GM19351 (cell line): Measurements from ENCODE around the gene RSPH4A.
"Not testable (repeated sequence)": the region's sequence is repeated elsewhere in the genome, so short reads cannot be mapped to it uniquely, and the experiment has no call there.

ENCODE experiments used
- ATAC-seq: cut with Tn5 transposase; IDR thresholded peaks from one replicate; pipeline ENCODE4 v1.9.1; 2021; ENCODE audit warnings: mild to moderate bottlenecking, moderate library complexity; ENCODE audit not compliant: unreplicated experiment

The RSPH4A gene

DNA sequence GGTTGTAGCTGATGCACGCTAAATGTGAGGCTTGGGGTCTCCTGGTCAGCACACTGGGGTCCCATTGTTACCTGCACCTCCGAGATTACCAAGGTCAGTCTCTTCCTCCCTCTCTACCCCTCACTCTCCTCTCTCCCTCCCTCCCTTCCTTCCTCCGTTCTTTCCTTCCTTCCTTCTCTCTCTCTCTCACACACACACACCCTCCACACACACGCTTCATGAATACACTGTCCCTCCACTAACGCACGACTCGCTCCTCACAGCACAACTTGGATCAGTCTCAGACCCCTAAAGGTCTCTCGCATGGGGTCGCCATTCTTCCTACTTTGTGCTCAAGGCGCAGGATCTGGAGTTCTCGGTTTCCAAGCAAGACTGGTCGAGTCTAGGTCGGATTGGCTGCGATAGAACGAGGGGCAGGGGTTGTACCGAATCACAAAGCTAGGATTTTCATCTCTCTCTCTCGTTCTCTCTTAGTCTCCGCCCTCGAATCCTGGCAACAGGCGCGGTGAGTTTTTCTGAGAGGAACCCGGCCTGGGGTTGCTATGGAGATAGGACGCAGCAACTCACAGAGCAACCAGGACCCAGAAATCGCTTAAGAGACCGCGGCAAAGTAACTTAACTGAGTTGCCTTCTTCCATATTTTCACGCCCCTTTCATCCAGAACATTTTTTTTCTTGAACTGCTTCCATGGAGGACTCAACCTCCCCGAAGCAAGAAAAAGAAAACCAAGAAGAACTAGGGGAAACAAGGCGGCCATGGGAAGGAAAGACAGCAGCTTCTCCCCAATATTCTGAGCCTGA is at the start of gene RSPH4A:
RSPH4A (plus strand) TSS at position 543 of the 800 bp plus-strand sequence; CDS start at position 688, 145 bp downstream.
- ATAC-seq: peak; percentile 99

DNA sequence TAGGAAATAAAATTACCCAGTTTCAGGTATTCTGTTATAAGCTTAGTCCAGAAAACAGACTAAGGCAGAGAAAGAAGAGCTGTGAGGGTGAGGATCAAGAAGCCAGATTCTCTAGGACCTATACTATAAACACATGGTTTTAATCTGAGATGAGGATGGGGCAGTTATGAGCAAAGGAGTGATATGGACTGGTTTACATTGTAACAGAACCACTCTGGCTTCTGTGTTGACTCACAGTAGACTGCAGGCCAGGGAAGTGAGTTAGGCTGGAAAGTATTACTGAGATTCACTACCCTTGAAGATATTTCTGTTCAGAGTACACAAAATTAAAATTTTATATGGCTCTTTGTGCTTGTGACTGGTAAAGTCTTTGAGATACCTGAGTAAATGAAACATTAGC is 48.2 kb upstream of the RSPH4A start:
- ATAC-seq: no peak

- no peak for ATAC-seq
These were observed 47.2 kb upstream of the RSPH4A start for GRCh38 chr6:116568821-116569755.

- ATAC-seq: peak; percentile 88
These were observed 45.2 kb upstream of the RSPH4A start, which contains the start of gene RWDD1 for GRCh38 chr6:116570856-116571682. TSS of gene RWDD1 (plus strand) at chr6:116571504. CDS start at chr6:116571583, 79 bp downstream.

GRCh38 chr6:116571683-116572000 is 44.6 kb upstream of the RSPH4A start:
- ATAC-seq: no peak

- ATAC-seq: no peak
These were observed 44.1 kb upstream of the RSPH4A start for GRCh38 chr6:116572162-116572561.

DNA sequence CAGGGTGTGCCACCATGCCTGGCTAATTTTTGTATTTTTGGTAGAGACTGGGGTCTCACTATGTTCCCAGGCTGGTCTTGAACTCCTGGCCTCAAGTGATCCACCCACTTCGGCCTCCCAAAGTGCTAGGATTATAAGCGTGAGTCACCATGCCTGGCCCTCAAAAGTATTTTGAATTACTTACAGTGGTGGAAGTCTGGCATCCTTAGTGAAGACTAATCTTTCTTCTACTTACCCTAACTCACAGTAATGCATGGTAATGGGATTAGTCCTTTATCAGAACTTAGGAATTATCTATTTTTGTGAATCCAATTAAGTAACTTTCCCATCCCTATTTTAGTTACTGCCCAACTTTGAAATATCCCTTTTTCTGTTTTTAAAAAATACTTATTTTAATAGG is 41.1 kb upstream of the RSPH4A start:
- ATAC-seq: no peak

DNA sequence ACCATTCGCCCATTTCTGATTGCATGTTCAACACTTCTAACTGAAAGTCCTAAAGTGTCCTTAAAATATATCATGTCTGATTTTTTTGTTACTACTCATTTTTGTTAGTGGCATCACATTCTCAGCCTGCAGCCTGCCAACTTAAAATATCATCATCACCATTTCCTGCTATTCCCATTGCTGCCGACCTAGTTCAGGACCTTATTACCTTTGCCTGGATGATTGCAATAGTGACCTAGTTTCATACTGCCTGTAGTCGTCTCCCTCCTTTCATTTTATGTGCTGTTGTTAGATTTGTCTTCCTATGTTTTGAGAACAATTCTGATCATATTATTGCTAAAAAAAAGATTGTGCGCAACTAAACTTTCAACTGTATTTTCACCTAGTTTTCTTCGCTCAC is 38.8 kb upstream of the RSPH4A start:
- ATAC-seq: no peak

DNA sequence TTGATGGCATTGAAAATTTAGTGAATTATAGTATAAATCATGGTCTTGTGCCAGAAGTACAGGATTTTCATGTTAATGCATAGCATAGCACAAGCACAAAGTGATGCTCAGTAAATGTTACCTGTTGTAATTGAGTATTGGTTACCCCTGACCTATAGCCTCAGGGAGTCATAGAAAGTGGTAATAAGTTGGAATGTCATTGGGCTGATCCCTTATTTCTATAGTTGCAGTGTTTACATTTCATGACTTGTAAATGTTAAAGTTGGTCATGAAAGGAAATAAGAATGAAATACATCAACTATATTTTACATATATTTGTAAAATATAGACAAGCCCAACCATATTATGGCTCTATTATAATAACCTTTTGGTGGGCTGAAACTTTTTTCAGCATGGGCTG is 37.9 kb upstream of the RSPH4A start:
- no peak for ATAC-seq

GRCh38 chr6:116579143-116579542 is 37.1 kb upstream of the RSPH4A start:
- ATAC-seq: no peak

GRCh38 chr6:116580198-116580597 is 36.1 kb upstream of the RSPH4A start:
- no peak for ATAC-seq

- no peak for ATAC-seq
These were observed 30.0 kb upstream of the RSPH4A start for GRCh38 chr6:116586276-116586675.

GRCh38 chr6:116586738-116587137 is 29.5 kb upstream of the RSPH4A start:
- ATAC-seq: no peak

- no peak for ATAC-seq
These were observed 21.0 kb upstream of the RSPH4A start for GRCh38 chr6:116595247-116595646.

- ATAC-seq: no peak
These were observed 19.5 kb upstream of the RSPH4A start for GRCh38 chr6:116596815-116597214.

DNA sequence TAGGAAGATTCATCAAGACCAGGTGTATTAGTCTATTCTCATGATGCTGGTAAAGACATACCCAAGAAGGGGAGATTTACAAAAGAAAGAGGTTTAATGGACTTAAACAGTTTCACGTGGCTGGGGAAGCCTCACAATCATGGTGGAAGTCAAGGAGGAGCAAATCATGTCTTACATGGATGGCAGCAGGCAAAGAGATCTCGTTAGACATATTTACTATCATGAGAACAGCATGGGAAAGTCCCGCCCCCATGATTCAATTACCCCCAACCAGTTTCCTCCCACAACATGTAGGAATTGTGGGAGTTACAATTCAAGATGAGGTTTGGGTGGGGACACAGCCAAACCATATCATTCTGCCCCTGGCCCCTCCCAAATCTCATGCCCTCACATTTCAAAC is 12.4 kb upstream of the RSPH4A start:
- ATAC-seq: not testable (repeated sequence)

GRCh38 chr6:116604868-116605267 is 11.4 kb upstream of the RSPH4A start:
- ATAC-seq: not testable (repeated sequence)

DNA sequence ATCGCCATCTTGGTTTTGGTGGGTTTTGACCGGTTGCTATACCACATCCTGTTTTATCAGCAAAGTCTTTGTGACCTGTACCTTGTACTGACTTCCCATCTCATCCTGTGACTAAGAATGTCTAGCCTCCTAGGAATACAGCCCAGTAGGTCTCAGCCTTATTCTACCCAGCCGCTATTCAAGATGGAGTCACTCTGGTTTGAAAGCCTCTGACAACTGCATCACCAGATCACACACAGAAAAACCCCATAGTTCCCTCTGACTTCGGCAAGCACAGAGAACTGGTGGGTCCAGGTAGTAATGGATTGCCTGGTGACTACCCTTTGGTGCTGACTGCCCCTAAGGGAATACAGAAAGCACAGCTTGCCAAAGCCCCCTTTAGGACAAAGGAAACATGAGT is 10.3 kb upstream of the RSPH4A start:
- no peak for ATAC-seq

DNA sequence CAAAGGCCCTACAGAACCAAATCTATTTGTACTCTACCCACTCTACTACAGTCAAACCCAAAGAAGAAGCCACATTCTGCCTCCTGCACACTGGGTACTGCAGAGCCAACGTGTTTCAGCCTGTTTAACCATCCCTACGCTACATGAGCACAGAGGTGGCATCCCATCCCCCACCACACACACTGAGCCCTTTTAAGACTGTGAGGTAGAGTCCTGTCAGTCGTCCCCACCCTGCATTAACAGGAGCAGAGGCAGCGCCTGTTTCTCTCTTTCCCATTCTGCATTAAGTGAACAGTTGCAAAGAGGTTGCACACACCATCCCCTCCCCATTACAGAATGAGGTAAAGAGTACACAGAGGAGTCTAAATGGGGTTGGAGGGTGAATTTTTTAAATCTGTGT is 5.2 kb upstream of the RSPH4A start:
- ATAC-seq: no peak

- peak; percentile 31 for ATAC-seq
These were observed 416 bp downstream of the RSPH4A start for GRCh38 chr6:116616737-116617053.
